Right lobe of liver (tissue), 4 donors: ENCODE results near the gene CFI.

ENCODE experiments used
- POLR2A ChIP-seq: fragments of 450-650 bp; IDR thresholded peaks from one replicate; pipeline ENCODE4 v1.6.1; 2017; ENCODE audit warnings: antibody characterized with exemption, mild to moderate bottlenecking
- TF ChIP-seq, protein P1 (sequence below), 4 donors: fragments of 200-600 bp in 3 of 4; fragments of 450-650 bp in 1 of 4; IDR thresholded peaks; one replicate each; pipeline versions ENCODE4 v1.5.1 to v1.8.0; 2016 to 2022; ENCODE audit warnings: antibody characterized with exemption in 4 of 4, mild to moderate bottlenecking in 2 of 4
- donor health status: DM: no; HTN: no; CAD: no.
- donor health status: DM: no; HTN: no; CAD: no.
- donor health status: DM: no; HTN: yes; CAD: no.

DNA sequence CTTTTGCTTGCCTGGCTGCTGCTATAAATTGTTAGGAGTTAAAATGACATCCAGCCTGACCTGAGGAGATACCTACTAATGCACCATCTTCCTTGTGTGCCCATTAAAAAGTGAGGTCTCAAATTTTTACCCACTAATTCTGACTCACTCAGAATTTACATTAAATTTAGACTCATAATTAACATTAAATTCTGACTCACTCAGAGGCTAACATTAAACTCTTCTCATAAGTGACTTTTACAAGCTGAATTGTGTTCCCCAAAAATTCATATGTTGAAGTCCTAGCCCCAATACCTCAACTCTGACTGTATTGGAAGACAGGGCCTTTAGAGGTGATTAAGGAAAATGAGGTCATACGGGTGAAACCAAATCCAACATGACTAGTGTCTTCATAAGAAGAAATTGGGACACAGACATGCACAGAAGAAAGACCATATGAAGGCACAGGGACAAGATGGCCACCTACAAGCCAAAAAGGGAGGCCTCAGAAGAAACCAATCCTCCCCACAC lies 110.3 kb downstream of the CFI start:
- no peak for TF ChIP-seq POLR2A
- TF ChIP-seq, protein P1, sequence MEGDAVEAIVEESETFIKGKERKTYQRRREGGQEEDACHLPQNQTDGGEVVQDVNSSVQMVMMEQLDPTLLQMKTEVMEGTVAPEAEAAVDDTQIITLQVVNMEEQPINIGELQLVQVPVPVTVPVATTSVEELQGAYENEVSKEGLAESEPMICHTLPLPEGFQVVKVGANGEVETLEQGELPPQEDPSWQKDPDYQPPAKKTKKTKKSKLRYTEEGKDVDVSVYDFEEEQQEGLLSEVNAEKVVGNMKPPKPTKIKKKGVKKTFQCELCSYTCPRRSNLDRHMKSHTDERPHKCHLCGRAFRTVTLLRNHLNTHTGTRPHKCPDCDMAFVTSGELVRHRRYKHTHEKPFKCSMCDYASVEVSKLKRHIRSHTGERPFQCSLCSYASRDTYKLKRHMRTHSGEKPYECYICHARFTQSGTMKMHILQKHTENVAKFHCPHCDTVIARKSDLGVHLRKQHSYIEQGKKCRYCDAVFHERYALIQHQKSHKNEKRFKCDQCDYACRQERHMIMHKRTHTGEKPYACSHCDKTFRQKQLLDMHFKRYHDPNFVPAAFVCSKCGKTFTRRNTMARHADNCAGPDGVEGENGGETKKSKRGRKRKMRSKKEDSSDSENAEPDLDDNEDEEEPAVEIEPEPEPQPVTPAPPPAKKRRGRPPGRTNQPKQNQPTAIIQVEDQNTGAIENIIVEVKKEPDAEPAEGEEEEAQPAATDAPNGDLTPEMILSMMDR (IDR thresholded peaks at IDR 0.05) = no peak
